Measurements from ENCODE around the gene MADD.

DNA sequence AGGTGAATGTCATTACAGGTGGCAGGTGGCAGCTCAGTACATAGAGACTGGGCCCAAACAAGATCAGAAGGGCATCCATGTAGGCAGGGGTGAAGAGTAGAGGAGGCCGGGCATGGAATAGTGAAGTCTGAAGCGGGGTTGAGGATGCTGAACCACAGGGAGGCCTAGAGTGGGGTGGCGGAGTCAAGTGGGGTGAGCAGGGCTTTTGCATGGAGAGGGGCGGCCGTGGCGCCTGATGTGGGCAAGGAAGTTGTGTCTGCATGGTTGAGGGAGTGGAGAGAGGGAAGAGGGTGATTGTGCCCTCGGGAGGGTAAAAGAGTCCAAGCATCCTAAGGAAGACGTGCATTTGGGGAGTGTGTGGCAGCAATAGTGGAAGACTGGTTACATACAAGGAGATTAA is 40.8 kb upstream of the MADD start:
- TF ChIP-seq EZH2 (IDR thresholded peaks at IDR 0.05; ENCODE audit: insufficient read depth, poor library complexity, severe bottlenecking) (no peak), EZH2phosphoT487 (IDR thresholded peaks at IDR 0.05; ENCODE audit: insufficient read depth, low read depth) (no peak)
